Measurements from ENCODE around the gene TMEM243.

TMEM243 gene

DNA sequence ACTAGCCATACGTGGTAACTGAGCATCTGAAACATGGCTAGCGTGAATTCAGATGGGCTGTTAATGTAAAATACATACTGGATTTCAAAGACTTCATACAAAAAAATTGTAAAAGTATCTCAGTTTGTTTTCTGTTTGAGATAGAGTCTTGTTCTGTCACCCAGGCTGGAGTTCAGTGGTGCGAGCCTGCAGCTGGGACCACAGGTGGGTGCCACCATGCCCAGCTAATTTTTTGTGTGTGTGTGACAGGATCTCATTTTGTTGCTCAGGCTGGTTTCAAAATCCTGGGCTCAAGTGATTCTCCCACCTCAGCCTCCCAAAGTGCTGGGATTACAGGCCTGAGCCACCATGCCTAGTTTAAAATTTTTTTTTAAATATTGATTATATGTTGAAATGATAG, 4.5 kb downstream of the TMEM243 start:
- H3K4me3 ChIP-seq (ENCODE audit: low read depth, low read length), result no peak overlapping the region
- DNase-seq (ENCODE audit: low read depth), result no peak
- TF ChIP-seq POLR2A (IDR thresholded peaks at IDR 0.05; ENCODE audit: extremely low read depth, insufficient read length) (no peak), MYC (IDR thresholded peaks at IDR 0.05; ENCODE audit: low read depth, low read length) (no peak)

DNA sequence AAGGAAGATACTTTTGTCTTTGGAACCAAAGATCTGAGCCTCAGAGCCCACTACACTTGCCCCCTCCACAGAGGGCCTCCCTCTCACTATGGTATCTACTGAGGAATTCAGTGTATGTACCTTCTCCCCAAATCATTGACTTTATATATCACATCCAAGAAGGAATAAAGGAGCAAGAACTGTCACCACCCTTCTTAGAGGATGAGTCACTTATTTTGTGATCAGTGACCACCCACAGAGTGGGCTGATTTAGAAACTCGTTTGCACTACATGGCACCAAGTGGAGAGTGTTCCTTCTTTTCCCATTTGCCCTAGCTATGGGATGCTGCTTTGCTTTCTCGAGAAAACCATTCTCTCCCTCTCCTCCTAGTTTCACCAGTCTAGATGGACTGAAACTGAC, 5.7 kb downstream of the TMEM243 start:
- no peak overlapping the region for H3K4me3 ChIP-seq (ENCODE audit: low read depth, low read length)
- no peak for DNase-seq (ENCODE audit: low read depth)
- TF ChIP-seq POLR2A (IDR thresholded peaks at IDR 0.05; ENCODE audit: extremely low read depth, insufficient read length) (no peak), MYC (IDR thresholded peaks at IDR 0.05; ENCODE audit: low read depth, low read length) (no peak)
- TF ChIP-seq, protein P1, sequence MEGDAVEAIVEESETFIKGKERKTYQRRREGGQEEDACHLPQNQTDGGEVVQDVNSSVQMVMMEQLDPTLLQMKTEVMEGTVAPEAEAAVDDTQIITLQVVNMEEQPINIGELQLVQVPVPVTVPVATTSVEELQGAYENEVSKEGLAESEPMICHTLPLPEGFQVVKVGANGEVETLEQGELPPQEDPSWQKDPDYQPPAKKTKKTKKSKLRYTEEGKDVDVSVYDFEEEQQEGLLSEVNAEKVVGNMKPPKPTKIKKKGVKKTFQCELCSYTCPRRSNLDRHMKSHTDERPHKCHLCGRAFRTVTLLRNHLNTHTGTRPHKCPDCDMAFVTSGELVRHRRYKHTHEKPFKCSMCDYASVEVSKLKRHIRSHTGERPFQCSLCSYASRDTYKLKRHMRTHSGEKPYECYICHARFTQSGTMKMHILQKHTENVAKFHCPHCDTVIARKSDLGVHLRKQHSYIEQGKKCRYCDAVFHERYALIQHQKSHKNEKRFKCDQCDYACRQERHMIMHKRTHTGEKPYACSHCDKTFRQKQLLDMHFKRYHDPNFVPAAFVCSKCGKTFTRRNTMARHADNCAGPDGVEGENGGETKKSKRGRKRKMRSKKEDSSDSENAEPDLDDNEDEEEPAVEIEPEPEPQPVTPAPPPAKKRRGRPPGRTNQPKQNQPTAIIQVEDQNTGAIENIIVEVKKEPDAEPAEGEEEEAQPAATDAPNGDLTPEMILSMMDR (IDR thresholded peaks at IDR 0.05; ENCODE audit: low read depth, low read length), result no peak
- TF ChIP-seq, protein P2, sequence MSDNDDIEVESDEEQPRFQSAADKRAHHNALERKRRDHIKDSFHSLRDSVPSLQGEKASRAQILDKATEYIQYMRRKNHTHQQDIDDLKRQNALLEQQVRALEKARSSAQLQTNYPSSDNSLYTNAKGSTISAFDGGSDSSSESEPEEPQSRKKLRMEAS (IDR thresholded peaks at IDR 0.05; ENCODE audit: low read depth, low read length), result no peak

DNA sequence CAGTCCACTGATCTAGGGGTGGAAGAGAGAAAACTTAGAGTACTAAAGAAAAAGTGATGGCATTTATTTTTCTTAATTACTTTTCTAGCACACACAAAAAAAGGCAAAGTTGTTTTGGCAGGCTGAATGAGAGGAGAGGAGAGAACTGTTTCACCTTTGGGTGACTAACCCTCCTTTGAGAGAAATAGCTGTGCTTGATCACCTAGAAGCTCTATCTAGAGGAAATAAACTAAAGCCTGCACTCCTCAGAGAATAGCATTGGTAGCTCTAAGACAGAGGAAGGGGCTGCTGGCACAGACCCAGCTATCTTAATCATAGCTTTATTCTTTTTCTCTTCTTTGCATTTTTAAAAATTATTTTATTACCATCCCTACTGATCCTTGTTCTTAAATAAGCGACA, 6.3 kb downstream of the TMEM243 start:
- no peak overlapping the region for H3K4me3 ChIP-seq (ENCODE audit: low read depth, low read length)
- no peak for DNase-seq (ENCODE audit: low read depth)
- TF ChIP-seq, protein P1 (IDR thresholded peaks at IDR 0.05; ENCODE audit: low read depth, low read length), result no peak
- TF ChIP-seq, protein P2 (IDR thresholded peaks at IDR 0.05; ENCODE audit: low read depth, low read length), result no peak
- TF ChIP-seq MYC (IDR thresholded peaks at IDR 0.05; ENCODE audit: low read depth, low read length) (no peak), POLR2A (IDR thresholded peaks at IDR 0.05; ENCODE audit: extremely low read depth, insufficient read length) (no peak)

DNA sequence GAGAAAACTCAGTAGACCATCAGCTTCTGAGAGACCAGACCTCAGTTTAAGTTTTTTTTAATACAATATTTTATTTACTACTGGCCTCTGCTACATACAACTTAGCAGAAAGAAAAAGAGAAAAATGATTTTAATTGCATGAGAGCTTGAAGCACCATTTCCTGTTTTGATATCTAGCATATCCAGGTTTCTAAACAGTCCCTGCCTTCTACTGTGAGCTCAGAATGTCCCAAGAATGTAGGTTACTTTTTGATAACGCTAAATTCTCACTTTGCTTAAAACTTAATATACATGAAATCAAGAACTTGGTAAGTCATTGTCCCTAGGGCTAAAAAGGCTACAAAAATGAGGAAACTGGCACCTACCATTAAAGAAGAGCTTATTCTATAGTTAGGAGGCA, 7.0 kb downstream of the TMEM243 start:
- TF ChIP-seq MYC (IDR thresholded peaks at IDR 0.05; ENCODE audit: low read depth, low read length), result no peak
- TF ChIP-seq, protein P2 (IDR thresholded peaks at IDR 0.05; ENCODE audit: low read depth, low read length), result no peak
- TF ChIP-seq, protein P1 (IDR thresholded peaks at IDR 0.05; ENCODE audit: low read depth, low read length), result no peak
- TF ChIP-seq POLR2A (IDR thresholded peaks at IDR 0.05; ENCODE audit: extremely low read depth, insufficient read length), result no peak
- DNase-seq (ENCODE audit: low read depth), result peak; percentile 25
- H3K4me3 ChIP-seq (ENCODE audit: low read depth, low read length), result no peak overlapping the region

DNA sequence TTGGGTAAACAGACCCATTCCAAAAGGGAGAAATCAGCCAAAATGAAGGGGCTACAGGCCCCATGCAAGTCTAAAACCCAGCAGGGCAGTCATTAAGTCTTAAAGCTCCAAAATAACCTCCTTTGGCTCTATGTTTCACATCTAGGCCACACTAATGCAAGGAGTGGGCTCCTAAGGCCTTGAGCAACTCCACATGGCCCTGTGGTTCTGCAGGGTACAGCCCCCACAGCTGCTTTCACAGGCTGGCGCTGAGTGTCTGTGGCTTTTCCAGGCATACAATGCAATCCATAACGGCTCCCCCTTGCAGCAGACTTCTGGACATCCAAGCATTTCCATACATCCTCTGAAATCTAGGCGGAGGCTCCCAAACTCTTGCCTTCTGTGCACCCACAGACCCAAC, 9.0 kb downstream of the TMEM243 start:
- TF ChIP-seq, protein P2 (IDR thresholded peaks at IDR 0.05; ENCODE audit: low read depth, low read length), result no peak
- no peak for TF ChIP-seq POLR2A (IDR thresholded peaks at IDR 0.05; ENCODE audit: extremely low read depth, insufficient read length)
- TF ChIP-seq, protein P1 (IDR thresholded peaks at IDR 0.05; ENCODE audit: low read depth, low read length), result no peak
- no peak for TF ChIP-seq MYC (IDR thresholded peaks at IDR 0.05; ENCODE audit: low read depth, low read length)
- no peak overlapping the region for H3K4me3 ChIP-seq (ENCODE audit: low read depth, low read length)
- peak; percentile 62 for DNase-seq (ENCODE audit: low read depth)

DNA sequence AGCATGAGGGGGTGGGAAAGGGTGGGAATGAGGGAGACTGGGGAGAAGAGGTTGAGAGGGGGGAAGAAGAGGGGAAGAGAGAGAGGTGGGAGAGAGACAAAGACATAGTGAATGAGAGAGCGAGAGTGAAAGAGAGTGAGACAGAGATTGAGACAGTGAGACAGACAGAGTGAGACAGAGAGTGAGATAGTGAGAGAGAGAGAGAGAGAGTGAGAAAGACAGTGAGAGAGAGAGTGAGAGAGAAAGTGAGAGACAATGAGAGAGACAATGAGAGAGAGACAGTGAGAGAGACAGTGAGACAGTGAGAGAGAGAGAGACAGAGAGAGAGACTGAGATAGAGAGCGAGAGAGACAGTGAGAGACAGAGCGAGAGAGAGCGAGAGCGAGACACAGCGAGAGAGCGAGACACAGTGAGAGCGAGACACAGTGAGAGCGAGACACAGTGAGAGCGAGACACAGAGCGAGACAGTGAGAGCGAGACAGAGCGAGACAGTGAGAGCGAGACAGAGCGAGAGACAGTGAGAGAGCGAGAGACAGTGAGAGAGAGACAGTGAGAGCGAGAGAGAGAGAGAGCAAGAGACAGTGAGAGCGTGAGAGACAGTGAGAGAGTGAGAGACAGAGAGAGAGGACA, 10.1 kb downstream of the TMEM243 start:
- DNase-seq (ENCODE audit: low read depth), result no peak
- TF ChIP-seq MYC (IDR thresholded peaks at IDR 0.05; ENCODE audit: low read depth, low read length), result no peak
- no peak for TF ChIP-seq POLR2A (IDR thresholded peaks at IDR 0.05; ENCODE audit: extremely low read depth, insufficient read length)
- TF ChIP-seq, protein P1 (IDR thresholded peaks at IDR 0.05; ENCODE audit: low read depth, low read length), result no peak
- TF ChIP-seq, protein P2 (IDR thresholded peaks at IDR 0.05; ENCODE audit: low read depth, low read length), result no peak
- H3K4me3 ChIP-seq (ENCODE audit: low read depth, low read length), result no peak overlapping the region
